ENCODE measurements around the gene TP53RK.
A peak's percentile ranks its signal among the peaks of the same experiment; 100 is the strongest.

Gene TP53RK

DNA sequence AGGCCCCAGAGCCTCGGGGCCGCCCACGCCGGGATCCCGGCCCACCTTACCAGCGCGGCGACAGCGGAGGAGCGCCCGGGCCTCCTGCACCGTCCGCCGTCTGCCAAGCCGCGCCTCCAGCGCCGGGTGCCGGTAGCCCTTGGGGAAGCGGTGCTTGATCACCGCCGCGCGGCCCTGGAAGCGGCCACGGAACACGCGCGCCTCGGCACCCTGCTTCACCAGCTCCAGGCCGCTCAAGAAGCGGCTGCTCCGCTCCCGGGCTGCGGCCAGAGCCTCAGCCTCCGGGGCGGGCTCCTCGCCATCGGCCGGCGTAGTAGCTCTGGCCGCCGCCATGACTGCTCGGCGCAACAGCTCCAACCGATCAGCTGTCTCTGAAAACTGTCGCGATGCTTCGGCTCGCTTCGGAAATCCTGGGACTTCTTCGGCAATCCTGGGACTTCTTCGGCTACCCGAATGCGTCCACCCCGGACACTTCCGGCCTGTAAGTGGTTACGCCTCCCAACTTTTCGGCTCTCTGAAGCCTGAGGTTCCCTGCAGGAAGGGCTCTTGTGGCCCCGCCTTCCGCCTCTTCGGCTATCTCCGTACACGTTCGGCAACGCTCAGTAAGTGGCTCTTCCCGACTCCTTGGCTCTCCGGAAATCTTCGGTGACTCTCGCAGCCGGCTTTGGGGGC lies at the start of gene TP53RK:
TP53RK (minus strand) TSS at position 363 of the 672 bp plus-strand sequence; CDS start at position 333, 30 bp downstream.
- peak; percentile 100 for DNase-seq

DNA sequence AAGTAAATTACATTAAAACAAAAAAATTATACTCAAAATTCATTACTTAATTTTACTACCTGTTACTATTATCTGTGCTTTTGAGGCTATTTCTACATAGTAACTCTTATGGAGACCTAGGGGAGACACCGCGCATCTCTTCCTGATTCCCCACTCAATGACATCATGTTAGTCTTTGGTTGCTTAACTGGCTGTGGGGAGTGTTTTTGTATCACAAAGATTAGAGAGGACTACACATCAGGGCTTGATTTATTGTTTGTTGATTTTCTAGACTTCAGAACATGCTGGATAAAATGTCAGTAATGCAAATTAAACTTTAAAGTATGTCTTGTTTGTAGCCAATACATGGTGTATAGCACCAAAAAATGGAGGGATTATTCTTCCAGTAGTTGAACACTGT lies 46.2 kb upstream of the TP53RK start:
- DNase-seq, result no peak

- no peak for DNase-seq
These were observed 42.5 kb upstream of the TP53RK start for GRCh38 chr20:46731770-46732169.

DNA sequence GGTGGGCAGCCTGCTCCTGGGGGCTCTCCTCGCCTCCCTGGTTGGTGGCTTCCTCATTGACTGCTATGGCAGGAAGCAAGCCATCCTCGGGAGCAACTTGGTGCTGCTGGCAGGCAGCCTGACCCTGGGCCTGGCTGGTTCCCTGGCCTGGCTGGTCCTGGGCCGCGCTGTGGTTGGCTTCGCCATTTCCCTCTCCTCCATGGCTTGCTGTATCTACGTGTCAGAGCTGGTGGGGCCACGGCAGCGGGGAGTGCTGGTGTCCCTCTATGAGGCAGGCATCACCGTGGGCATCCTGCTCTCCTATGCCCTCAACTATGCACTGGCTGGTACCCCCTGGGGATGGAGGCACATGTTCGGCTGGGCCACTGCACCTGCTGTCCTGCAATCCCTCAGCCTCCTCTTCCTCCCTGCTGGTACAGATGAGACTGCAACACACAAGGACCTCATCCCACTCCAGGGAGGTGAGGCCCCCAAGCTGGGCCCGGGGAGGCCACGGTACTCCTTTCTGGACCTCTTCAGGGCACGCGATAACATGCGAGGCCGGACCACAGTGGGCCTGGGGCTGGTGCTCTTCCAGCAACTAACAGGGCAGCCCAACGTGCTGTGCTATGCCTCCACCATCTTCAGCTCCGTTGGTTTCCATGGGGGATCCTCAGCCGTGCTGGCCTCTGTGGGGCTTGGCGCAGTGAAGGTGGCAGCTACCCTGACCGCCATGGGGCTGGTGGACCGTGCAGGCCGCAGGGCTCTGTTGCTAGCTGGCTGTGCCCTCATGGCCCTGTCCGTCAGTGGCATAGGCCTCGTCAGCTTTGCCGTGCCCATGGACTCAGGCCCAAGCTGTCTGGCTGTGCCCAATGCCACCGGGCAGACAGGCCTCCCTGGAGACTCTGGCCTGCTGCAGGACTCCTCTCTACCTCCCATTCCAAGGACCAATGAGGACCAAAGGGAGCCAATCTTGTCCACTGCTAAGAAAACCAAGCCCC lies 36.2 kb upstream of the TP53RK start:
- DNase-seq, result no peak

GRCh38 chr20:46724343-46724959 lies 35.2 kb upstream of the TP53RK start:
- no peak for DNase-seq

DNA sequence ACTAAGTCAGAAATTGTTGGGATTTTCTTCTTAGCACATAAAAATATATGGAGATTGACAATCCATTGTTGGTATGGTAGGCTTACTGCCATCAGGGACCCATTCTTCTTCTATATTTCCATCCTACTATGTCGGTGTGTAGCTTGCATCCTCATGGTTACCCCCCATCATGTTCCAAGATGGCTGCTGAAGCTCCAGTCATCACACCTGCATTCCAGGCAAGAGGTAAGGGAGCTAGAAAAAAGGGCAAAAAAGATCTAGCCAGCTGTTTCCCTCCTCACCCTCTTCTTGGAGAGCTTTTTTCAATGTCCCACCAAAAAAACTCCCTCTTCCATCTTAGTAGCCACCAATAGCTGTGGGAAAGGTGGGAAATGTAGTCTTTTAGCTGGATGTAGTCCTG lies 33.8 kb upstream of the TP53RK start:
- no peak for DNase-seq

GRCh38 chr20:46722450-46722849 lies 33.2 kb upstream of the TP53RK start:
- no peak for DNase-seq

DNA sequence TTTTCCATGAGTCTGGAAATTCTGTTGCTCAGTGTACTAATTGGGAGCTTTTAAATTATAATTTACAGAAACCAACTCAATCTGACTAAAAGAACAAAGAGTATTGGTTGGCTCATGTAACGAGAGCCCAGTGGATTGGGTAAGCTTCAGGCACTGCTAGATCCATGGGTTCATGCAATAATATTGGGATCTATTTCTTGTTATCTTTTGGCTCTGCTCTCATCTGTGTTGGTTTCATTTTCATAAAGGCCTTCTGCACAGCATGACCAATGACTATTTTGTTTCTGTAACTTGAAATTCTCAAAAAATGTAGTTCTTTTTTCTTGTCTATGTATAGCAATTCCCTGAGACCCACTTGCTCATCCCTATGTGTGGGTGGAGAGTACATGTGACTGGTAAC lies 32.2 kb upstream of the TP53RK start:
- no peak for DNase-seq

DNA sequence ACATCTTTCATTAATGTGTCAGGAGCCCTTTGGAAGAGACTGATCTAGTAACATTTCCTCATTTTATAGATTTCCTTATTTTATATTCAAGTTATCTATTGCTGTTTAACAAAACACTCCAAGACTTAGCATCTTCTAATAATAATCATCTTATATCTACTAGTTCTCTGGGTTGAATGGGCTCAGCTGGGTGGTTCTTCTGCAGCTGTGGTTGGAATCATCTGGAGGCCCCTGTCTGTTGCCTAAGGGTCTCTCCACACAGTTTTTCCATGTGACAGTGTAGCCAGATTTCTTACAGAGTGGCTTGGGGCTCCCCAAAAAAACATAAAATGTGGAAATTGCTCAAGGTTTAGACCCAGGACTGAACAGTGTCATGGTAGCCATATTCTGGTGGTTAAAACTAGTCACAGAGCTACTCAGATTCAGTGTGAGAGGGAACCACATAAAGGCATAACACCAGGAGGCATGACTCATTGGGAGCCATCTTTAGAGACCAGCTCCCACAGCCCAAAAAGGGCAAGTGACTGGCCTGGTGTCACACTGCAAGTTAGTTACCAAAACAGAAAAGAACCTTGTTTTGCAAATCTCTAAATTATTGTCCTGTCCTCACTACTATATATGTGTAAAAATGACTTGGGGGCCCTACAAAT lies 31.7 kb upstream of the TP53RK start:
- no peak for DNase-seq

GRCh38 chr20:46720019-46720418 lies 30.8 kb upstream of the TP53RK start:
- DNase-seq, result no peak

DNA sequence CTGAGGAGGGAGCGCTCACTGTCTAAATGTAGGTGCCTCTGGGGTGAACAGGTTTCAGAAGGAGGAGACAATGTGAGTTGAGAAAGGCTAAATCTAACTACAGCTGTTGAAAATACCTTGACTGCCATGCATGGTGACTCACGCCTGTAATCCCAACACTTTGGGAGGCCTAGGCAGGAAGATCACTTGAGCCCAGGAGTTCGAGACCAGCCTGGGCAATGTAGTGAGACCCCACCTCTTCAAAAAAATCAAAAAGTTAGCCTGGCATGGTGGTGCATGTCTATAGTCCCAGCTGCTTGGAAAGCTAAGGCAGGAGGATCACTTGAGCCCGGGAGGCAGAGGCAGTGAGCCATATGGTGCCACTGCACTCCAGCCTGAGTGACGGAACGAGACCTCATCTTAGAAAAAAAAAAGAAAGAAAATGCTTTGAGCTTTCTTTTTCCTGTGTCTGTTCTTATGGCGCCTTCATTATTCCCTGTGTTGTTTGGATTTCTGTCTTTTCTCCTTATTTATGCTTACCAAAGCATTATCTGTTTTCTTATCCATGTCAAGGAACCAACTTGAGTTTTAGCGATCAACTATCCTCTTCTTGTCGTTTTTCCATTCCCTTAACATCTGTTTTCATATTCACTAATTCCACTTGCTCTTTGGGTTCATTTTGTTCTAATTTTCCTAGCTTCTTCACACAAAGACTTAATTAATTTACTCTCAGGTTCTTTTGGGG lies 28.7 kb upstream of the TP53RK start:
- DNase-seq, result no peak

DNA sequence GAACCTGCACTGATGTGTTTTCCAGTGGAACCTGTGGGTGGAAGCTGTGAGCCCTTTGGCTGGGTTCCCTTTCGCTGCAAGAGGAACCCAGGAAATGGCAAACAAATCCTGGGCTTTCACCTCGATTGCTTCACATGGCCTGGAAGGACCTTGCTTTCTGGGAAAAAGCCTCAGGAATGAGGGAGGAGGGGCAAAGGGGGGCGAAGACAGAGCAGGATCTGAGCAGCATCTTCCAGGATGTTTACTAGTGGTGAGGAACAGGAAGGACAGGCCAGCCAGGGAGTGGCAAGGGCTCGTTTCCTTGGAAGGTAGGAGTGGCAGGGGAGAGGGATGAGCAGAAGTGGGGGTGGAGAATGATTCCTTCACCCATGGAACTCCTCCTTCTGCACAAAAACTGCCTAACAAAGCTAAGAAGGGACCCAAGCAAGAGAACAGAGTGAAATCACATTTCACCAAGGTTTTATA lies 26.1 kb upstream of the TP53RK start:
- DNase-seq, result no peak

DNA sequence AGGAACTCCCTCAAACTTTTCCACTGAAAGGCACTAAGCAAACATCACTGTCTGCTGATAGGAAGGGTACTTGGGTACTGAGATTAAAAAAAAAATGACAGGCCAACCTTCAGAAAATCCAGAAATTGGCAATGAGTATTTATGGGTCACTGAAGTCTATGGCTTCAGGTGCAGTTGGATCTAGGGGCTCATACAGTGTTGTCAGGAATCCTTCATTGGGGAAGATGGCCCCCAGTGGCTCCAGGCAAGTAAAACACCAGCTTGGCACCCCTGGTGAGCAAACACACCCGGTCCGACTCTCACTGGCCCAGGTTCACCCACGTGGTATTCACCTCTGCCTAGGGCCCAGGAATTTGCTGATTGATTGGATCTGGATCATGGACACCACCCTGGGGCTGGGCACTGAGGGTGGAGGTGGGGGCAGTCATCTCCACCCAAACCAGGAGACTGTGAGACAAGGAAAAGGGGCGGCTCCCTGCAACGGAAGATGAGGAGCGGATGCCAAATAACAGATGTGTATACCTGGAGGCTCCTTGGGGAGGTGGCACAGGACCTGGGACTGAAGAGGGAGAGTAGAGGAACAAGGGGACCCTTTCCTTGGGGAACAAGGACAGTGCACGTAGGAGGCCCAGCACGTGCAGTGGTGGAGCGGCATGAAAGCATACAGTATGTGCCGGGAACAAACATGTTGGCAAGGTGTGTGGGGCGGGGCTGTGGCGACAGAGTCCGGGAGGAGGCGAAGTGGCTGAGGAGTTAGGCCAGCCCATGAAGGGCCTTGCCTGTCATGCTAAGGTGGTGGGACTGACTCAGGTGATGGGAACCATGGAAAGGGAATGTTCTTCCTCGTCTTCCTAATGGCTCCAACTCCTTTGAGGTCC lies 25.0 kb upstream of the TP53RK start:
- DNase-seq, result no peak

- no peak for DNase-seq
These were observed 22.9 kb upstream of the TP53RK start for GRCh38 chr20:46712056-46712636.

DNA sequence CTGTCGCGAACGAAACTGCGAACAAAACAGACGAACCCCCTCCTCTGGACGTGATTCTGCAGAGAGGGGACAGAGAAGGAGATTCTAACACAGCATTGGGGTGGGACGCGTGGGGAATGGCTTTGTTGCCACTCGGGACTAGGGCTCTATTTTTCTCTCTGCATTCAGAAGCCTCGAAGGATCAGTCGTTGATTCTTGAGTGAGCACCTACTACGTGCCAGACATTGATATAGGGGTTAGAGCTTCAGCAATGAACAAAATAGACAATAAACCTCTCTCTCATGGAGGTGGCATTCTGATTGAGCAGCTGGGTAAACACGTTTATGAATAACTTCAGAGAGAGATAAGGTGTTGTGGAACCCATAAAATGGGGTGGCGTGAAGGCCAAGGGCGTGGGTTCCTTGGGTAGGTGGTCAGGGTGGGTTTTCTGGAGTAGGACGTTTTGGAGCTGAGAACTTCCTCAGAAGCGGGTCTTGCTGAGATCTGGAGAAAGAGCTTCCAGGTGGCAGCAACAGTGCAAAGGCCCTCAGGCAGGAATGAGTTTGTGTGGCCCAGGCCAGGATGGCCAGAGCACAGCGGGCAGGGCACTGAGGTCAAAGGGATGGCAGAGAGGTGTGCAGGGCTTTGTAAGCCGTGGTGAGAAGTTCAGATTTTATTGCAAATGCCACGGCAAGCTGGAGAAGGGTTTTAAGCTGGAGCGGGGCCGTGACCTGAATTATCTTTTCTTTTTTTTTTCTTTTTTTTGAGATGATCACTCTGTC lies 21.1 kb upstream of the TP53RK start:
- DNase-seq, result no peak

- peak; percentile 64 for DNase-seq
These were observed 20.4 kb upstream of the TP53RK start, which contains the start of gene SLC2A10 for GRCh38 chr20:46709459-46710152. TSS of gene SLC2A10 (plus strand) at chr20:46709649. CDS start at chr20:46709737, 88 bp downstream.

- DNase-seq, result no peak
These were observed 19.8 kb upstream of the TP53RK start for GRCh38 chr20:46709055-46709458.

DNA sequence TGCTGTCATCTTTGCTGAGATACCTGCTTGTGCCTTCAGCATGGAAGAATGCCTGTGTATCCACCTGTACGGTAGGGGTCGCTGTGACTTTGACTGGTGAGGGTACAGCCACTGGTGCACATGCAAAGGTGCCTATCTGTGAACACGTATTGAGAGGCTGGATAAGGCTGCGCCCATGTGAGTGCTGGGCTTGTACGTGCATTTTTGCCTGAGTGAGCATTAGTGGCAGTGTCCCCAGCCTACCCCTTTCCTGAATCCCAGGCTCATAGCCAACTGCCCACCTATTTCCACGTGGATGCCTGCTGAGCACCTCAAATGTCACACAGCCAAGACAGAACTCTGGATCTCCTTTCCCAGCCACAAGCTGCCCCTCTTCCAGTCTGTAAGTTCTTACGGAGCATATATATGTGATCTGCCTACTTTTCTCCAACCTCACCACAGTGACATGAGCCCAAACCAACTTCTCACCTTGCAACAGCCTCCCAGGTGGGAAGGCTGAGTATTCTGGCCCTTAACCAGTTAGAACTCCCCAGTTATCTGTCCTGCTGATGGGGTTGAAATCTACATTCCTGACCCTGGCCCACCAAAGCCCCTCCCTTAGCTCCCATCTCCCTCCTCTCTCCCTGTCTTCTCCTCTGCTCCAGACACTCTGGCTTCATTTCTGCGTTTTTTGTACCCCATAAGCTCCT lies 19.1 kb upstream of the TP53RK start:
- no peak for DNase-seq

GRCh38 chr20:46706242-46706641 lies 17.0 kb upstream of the TP53RK start:
- DNase-seq, result no peak
